ENCODE measurements around the gene NFIC. TPM values are rescaled to one million over a fixed set of nuclear protein-coding genes. Genes with fewer than 3 reads are reported as not detected.

Gene NFIC
- total RNA-seq, 1 experiment from 2014 or later: 56.3 TPM

DNA sequence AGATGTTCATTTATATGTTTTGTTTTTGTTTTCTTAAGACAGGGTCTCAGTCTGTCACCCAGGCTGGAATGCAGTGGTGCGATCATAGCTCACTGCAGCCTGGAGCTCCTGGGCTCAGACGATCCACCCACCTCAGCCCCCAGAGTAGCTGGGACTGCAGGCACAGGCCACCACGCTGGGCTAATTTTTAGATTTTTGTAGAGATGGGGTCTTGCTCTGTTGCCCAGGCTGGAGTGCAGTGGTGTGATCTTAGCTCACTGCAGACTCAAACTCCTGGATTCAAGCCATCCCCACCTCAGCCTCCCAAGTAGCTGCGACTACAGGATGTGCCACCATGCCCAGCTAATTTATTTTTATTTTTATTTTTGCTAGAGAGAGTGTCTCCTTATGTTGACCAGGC lies 45.7 kb downstream of the NFIC start:
- Mint-ChIP-seq H3K9me3 (ENCODE audit: low read depth, unreplicated experiment) (no peaks in the 10 kb centered on the region), H3K4me3 (ENCODE audit: low read depth, unreplicated experiment) (no peak overlapping the region), H3K27ac (ENCODE audit: unreplicated experiment) (no peak overlapping the region), H3K36me3 (ENCODE audit: insufficient read depth, unreplicated experiment) (peaks cover 5% of the 10 kb centered on the region), H3K27me3 (ENCODE audit: unreplicated experiment) (no peaks in the 10 kb centered on the region), H3K4me1 (ENCODE audit: low read depth, unreplicated experiment) (no peaks in the 10 kb centered on the region)
- intact Hi-C loops (cut with micrococcal nuclease; ENCODE audit: unreplicated experiment): no loop called here
- TF ChIP-seq, protein P1, sequence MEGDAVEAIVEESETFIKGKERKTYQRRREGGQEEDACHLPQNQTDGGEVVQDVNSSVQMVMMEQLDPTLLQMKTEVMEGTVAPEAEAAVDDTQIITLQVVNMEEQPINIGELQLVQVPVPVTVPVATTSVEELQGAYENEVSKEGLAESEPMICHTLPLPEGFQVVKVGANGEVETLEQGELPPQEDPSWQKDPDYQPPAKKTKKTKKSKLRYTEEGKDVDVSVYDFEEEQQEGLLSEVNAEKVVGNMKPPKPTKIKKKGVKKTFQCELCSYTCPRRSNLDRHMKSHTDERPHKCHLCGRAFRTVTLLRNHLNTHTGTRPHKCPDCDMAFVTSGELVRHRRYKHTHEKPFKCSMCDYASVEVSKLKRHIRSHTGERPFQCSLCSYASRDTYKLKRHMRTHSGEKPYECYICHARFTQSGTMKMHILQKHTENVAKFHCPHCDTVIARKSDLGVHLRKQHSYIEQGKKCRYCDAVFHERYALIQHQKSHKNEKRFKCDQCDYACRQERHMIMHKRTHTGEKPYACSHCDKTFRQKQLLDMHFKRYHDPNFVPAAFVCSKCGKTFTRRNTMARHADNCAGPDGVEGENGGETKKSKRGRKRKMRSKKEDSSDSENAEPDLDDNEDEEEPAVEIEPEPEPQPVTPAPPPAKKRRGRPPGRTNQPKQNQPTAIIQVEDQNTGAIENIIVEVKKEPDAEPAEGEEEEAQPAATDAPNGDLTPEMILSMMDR (IDR thresholded peaks at IDR 0.05; ENCODE audit: unreplicated experiment): no peak
- no TSS peak for BruUV-seq (replicated peaks)
- no peak for DNase-seq
- CTCF ChIA-PET: no interaction called here

DNA sequence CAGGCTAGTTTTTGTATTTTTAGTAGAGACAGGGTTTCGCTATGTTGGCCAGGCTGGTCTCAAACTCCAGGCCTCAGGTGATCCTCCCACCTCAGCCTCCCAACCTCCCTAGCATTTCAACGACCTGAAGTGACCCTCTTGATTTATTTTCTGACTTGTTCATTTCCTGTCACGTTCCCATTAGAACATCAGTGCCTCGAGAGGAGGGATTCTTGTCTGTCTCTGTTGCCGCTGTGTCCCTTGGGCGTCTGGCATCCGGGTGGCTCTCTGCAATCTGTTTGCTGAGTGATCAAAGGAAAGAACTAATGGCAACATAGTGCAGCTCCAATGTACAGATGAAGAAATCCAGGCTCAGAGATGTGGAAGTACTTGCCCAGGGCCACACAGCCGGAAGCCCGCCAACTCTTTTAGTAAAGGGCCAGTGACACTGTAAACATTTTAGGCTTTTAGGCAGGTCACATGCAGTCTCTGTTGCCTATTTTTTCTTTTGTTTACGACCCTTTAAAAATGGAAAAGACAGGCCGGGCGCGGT lies 47.5 kb downstream of the NFIC start:
- CTCF ChIA-PET: no interaction called here
- no peaks in the 10 kb centered on the region for H3K36me3 Mint-ChIP-seq (ENCODE audit: insufficient read depth, unreplicated experiment)
- H3K9me3 Mint-ChIP-seq (ENCODE audit: low read depth, unreplicated experiment): no peaks in the 10 kb centered on the region
- no peaks in the 10 kb centered on the region for H3K4me1 Mint-ChIP-seq (ENCODE audit: low read depth, unreplicated experiment)
- no peak overlapping the region for H3K27ac Mint-ChIP-seq (ENCODE audit: unreplicated experiment)
- intact Hi-C loops (cut with micrococcal nuclease; ENCODE audit: unreplicated experiment): no loop called here
- DNase-seq: no peak
- H3K27me3 Mint-ChIP-seq (ENCODE audit: unreplicated experiment): no peaks in the 10 kb centered on the region
- TF ChIP-seq, protein P1 (IDR thresholded peaks at IDR 0.05; ENCODE audit: unreplicated experiment): no peak
- H3K4me3 Mint-ChIP-seq (ENCODE audit: low read depth, unreplicated experiment): no peak overlapping the region
- BruUV-seq (replicated peaks): no TSS peak

DNA sequence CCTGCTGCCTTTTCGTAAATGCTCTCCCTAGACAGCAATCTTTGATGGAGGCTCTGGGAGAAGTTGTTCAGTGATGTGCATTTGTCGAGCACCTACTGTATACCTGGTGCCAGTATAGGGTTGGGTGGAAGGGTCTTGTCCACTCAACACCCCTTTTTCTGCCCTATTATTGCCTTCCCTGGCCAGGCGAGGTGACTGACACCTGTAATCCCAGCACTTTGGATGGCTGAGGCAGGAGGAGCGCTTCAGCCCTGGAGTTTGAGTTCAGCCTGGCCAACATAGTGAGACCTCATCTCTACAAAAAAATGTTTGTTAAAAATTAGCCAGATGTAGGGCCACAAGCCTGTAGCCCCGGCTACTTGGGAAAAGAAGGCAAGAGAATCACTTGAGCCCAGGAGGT lies 49.3 kb downstream of the NFIC start:
- no peak for DNase-seq
- Mint-ChIP-seq H3K36me3 (ENCODE audit: insufficient read depth, unreplicated experiment) (no peaks in the 10 kb centered on the region), H3K4me3 (ENCODE audit: low read depth, unreplicated experiment) (no peak overlapping the region), H3K27me3 (ENCODE audit: unreplicated experiment) (no peaks in the 10 kb centered on the region), H3K27ac (ENCODE audit: unreplicated experiment) (no peak overlapping the region), H3K4me1 (ENCODE audit: low read depth, unreplicated experiment) (no peaks in the 10 kb centered on the region), H3K9me3 (ENCODE audit: low read depth, unreplicated experiment) (no peaks in the 10 kb centered on the region)
- intact Hi-C loops (cut with micrococcal nuclease; ENCODE audit: unreplicated experiment): no loop called here
- TF ChIP-seq, protein P1 (IDR thresholded peaks at IDR 0.05; ENCODE audit: unreplicated experiment): no peak
- CTCF ChIA-PET: interaction anchor here (1.5 kb wide), 1 partner anchor 13 kb away, joined by 5 read pairs; no protein-coding TSS in a partner anchor
- BruUV-seq (replicated peaks): no TSS peak

DNA sequence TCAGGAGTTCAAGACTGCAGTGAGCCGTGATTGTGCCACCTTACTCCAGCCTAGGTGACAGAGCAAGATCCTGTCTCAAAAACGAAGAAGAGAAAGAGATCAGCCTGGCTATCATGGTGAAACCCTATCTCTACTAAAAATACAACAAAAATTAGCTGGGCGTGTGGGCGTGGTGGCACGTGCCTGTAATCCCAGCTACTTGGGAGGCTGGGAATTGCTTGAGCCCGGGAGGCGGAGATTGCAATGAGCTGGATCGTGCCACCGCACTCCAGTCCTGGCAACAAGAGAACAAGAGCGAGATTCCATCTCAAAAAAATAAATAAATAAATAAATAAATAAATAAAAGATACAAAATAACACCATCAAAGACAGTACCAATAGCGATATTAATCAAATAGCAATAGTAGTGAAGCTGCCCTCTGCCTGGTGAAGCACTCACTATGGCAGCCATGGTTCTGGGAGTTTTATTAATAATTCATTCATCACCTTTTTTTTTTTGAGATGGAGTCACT lies 53.9 kb downstream of the NFIC start:
- H3K27ac Mint-ChIP-seq (ENCODE audit: unreplicated experiment): no peak overlapping the region
- no peaks in the 10 kb centered on the region for H3K4me1 Mint-ChIP-seq (ENCODE audit: low read depth, unreplicated experiment)
- no TSS peak for BruUV-seq (replicated peaks)
- DNase-seq: no peak
- no peak overlapping the region for H3K4me3 Mint-ChIP-seq (ENCODE audit: low read depth, unreplicated experiment)
- no peaks in the 10 kb centered on the region for H3K27me3 Mint-ChIP-seq (ENCODE audit: unreplicated experiment)
- TF ChIP-seq, protein P1 (IDR thresholded peaks at IDR 0.05; ENCODE audit: unreplicated experiment): no peak
- CTCF ChIA-PET: interaction anchor here (0.7 kb wide), 2 partner anchors 16 to 60 kb away, joined by 3 to 5 read pairs; no protein-coding TSS in a partner anchor
- no peaks in the 10 kb centered on the region for H3K9me3 Mint-ChIP-seq (ENCODE audit: low read depth, unreplicated experiment)
- H3K36me3 Mint-ChIP-seq (ENCODE audit: insufficient read depth, unreplicated experiment): no peaks in the 10 kb centered on the region
- intact Hi-C loops (cut with micrococcal nuclease; ENCODE audit: unreplicated experiment): no loop called here

All from Calu3 (cell line).